ENCODE data around the gene LFNG. TPM values are rescaled to one million over a fixed set of nuclear protein-coding genes. Genes with fewer than 3 reads are reported as not detected.

LFNG gene
- 208 and 221 TPM in 2 replicates for total RNA-seq
- total RNA-seq (2013) = 100 TPM
- 56.1 and 73.3 TPM in 2 replicates for polyA plus RNA-seq
- polyA minus RNA-seq = 123 and 169 TPM in 2 replicates

GRCh38 chr7:2519119-2519930 lies at the start of gene LFNG:
TSS of gene LFNG (plus strand) at chr7:2519774. CDS start at chr7:2519862, 88 bp downstream.
- WGBS (ENCODE audit: insufficient coverage) = under 1% methylated on average over 95 of the region's 95 CpGs

More at GRCh38 chr7:2519119-2519930, at the start of gene LFNG:
- Mint-ChIP-seq H3K9me3 (ENCODE audit: insufficient read depth) (no peaks in the 10 kb centered on the region), H3K4me3 (peak within 1 kb of the TSS; percentile 99), H3K27ac (peak within 1 kb of the TSS; percentile 96), H3K27me3 (no peaks in the 10 kb centered on the region), H3K4me1 (peaks cover 52% of the 10 kb centered on the region)
- Histone ChIP-seq H3K27me3 (replicated peaks in 1 of 4; ENCODE audit: control extremely low read depth in 1 of 4, control insufficient read depth in 3 of 4, insufficient read depth in 4 of 4, low read length in 3 of 4) (no peaks in the 10 kb centered on the region), H3K27ac (ENCODE audit: low read length in 2 of 2) (peak within 1 kb of the TSS; percentile 62 to 75), H3K4me1 (ENCODE audit: control insufficient read depth in 2 of 2, insufficient read depth in 2 of 2, low read length in 2 of 2) (peaks cover 40 to 49% of the 10 kb centered on the region in 2 donors), H3K9me3 (ENCODE audit: control extremely low read depth in 1 of 3, control insufficient read depth in 2 of 3, insufficient read depth in 1 of 3, low read length in 2 of 3) (no peaks in the 10 kb centered on the region), H3K9ac (ENCODE audit: low read length) (peak within 1 kb of the TSS; percentile 90), H2AFZ (ENCODE audit: insufficient read depth, low read depth, low read length, poor library complexity, severe bottlenecking) (peak within 1 kb of the TSS; percentile 76), H3K36me3 (replicated peaks in 1 of 2; ENCODE audit: control extremely low read depth in 1 of 2, control insufficient read depth in 1 of 2, extremely low read depth in 1 of 2, insufficient read depth in 2 of 2, low read length in 1 of 2) (peaks cover 0 to 29% of the 10 kb centered on the region in 2 experiments), H3K4me3 (ENCODE audit: control extremely low read depth in 1 of 5, extremely low read depth in 1 of 5, insufficient read depth in 1 of 5, low read depth in 2 of 5, low read length in 4 of 5) (peak within 1 kb of the TSS; percentile 84 to 100 (median 97)), H4K20me1 (ENCODE audit: control insufficient read depth, insufficient read depth, low read length, poor library complexity, severe bottlenecking) (peaks cover 44% of the 10 kb centered on the region), H3K79me2 (ENCODE audit: control insufficient read depth, insufficient read depth, low read length) (peaks cover 52% of the 10 kb centered on the region), H3K4me2 (replicated peaks; ENCODE audit: low read depth, low read length, poor library complexity, severe bottlenecking) (peak within 1 kb of the TSS; percentile 98)
- ATAC-seq (ENCODE audit: low read depth) = peak; percentile 80
- TF ChIP-seq CTCF (IDR thresholded peaks at IDR 0.05) (no peak), EZH2 (IDR thresholded peaks at IDR 0.05; ENCODE audit: borderline replicate concordance, insufficient read depth, low read depth, low read length, poor library complexity, severe bottlenecking) (no peak)
- CTCF ChIA-PET = interaction anchor here (1.3 kb wide), 1 partner anchor 10 kb away, joined by 4 read pairs; no protein-coding TSS in a partner anchor
- POLR2A ChIA-PET = interaction anchor here (0.8 to 14.9 kb wide), 3 partner anchors 9 to 36 kb away, joined by 3 to 340 read pairs (median 52); partner anchors contain the start of gene BRAT1
- intact Hi-C loops (cut with micrococcal nuclease) = loop anchor here (1.0 to 2.0 kb wide), 4 partner anchors 8 to 43 kb away; partner anchors contain the start of genes BRAT1 and GRIFIN
- DNase-seq = peak; percentile 94

All from B cell (primary cell).